GM12878 (cell line): ENCODE data around the gene MAP7D2. TPM values are rescaled to one million over a fixed set of nuclear protein-coding genes. Genes with fewer than 3 reads are reported as not detected.

Experiments used
- RUNX3 ChIP-seq: IDR thresholded peaks from 2 replicates; pipeline ENCODE4 v1.6.1; 2012; ENCODE audit warnings: low read length, inconsistent platforms
- TBL1XR1 ChIP-seq: IDR thresholded peaks from 2 replicates; pipeline ENCODE4 v1.6.1; 2012; ENCODE audit warnings: low read depth, low read length, improper control_type of control experiment
- polyA plus RNA-seq, 11 experiments: library from polyadenylated mRNA; depleted of rRNA in 4 of 11; unstranded in 6 of 11; stranded (reverse) in 5 of 11; fragments of >200 nt; fragmentation: Nextera tagmentation in 4 of 11; fragmentation: Illumina TruSeq in 1 of 11; extraction: Ambion mirVana in 4 of 11; extraction: Trizol in 1 of 11; gene quantifications; 1 replicate in 1 of 11; 2 replicates in 10 of 11; pipeline versions ENCODE4 v1.2.1 to v1.2.3, GENCODE V29; 2011 to 2016; ENCODE audit warnings: inconsistent platforms in 2 of 11, missing spikeins in 2 of 11, low read depth in 1 of 11
- total RNA-seq, 4 experiments: library from RNA; depleted of rRNA in 3 of 4; stranded (reverse); fragments of >200 nt in 3 of 4; fragmentation: Illumina TruSeq in 1 of 4; extraction: Trizol in 1 of 4; gene quantifications; 2 replicates each; pipeline versions ENCODE4 v1.2.1 to v1.2.3, GENCODE V29; 2013 to 2021
- TF ChIP-seq, protein P1 (sequence below): IDR thresholded peaks from 2 replicates; pipeline ENCODE4 v1.6.1; 2011; ENCODE audit warnings: borderline replicate concordance, low read depth, mild to moderate bottlenecking, moderate library complexity, low read length; ENCODE audit not compliant: insufficient read depth, poor library complexity, severe bottlenecking
- TF ChIP-seq, protein P2 (sequence below): fragments of 450-650 bp; IDR thresholded peaks from 2 replicates; pipeline ENCODE4 v1.6.1; 2018; ENCODE audit warnings: borderline replicate concordance, mild to moderate bottlenecking; ENCODE audit not compliant: partially characterized antibody
- TF ChIP-seq, protein P3 (sequence below): fragments of 450-650 bp; IDR thresholded peaks from 2 replicates; pipeline ENCODE4 v1.6.1; 2017; ENCODE audit warnings: mild to moderate bottlenecking, moderate library complexity

The MAP7D2 gene
- total and polyA plus RNA-seq, 10 of the 15 experiments (the other 5 are each of a cell fraction or from before 2014, with no cell fraction given), result 0.06 to 18.4 (median 0.22) TPM

DNA sequence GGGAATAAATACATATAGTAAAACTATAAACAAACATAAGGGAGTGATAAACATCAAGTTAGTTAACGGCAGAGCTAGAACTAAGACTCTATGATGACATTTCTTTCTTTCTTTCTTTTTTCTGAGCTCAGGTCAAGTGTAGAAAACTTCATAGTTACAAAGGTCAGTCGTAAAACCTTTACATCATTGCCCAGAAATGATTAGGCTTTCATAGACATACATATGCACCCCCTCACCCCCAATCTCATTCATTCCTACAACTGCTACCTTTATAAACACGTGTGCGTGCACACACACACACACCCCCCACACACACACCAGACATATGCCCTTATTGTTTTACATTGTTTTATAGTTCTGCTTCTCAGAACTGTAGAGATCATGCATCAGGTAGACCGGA lies 19.2 kb upstream of the MAP7D2 start (continued):
- TF ChIP-seq, protein P1, sequence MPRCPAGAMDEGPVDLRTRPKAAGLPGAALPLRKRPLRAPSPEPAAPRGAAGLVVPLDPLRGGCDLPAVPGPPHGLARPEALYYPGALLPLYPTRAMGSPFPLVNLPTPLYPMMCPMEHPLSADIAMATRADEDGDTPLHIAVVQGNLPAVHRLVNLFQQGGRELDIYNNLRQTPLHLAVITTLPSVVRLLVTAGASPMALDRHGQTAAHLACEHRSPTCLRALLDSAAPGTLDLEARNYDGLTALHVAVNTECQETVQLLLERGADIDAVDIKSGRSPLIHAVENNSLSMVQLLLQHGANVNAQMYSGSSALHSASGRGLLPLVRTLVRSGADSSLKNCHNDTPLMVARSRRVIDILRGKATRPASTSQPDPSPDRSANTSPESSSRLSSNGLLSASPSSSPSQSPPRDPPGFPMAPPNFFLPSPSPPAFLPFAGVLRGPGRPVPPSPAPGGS, result no peak
- TF ChIP-seq, protein P2, sequence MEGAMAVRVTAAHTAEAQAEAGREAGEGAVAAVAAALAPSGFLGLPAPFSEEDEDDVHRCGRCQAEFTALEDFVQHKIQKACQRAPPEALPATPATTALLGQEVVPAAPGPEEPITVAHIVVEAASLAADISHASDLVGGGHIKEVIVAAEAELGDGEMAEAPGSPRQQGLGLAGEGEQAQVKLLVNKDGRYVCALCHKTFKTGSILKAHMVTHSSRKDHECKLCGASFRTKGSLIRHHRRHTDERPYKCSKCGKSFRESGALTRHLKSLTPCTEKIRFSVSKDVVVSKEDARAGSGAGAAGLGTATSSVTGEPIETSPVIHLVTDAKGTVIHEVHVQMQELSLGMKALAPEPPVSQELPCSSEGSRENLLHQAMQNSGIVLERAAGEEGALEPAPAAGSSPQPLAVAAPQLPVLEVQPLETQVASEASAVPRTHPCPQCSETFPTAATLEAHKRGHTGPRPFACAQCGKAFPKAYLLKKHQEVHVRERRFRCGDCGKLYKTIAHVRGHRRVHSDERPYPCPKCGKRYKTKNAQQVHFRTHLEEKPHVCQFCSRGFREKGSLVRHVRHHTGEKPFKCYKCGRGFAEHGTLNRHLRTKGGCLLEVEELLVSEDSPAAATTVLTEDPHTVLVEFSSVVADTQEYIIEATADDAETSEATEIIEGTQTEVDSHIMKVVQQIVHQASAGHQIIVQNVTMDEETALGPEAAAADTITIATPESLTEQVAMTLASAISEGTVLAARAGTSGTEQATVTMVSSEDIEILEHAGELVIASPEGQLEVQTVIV, result no peak
- TF ChIP-seq RUNX3 (no peak), TBL1XR1 (no peak)
- TF ChIP-seq, protein P3, sequence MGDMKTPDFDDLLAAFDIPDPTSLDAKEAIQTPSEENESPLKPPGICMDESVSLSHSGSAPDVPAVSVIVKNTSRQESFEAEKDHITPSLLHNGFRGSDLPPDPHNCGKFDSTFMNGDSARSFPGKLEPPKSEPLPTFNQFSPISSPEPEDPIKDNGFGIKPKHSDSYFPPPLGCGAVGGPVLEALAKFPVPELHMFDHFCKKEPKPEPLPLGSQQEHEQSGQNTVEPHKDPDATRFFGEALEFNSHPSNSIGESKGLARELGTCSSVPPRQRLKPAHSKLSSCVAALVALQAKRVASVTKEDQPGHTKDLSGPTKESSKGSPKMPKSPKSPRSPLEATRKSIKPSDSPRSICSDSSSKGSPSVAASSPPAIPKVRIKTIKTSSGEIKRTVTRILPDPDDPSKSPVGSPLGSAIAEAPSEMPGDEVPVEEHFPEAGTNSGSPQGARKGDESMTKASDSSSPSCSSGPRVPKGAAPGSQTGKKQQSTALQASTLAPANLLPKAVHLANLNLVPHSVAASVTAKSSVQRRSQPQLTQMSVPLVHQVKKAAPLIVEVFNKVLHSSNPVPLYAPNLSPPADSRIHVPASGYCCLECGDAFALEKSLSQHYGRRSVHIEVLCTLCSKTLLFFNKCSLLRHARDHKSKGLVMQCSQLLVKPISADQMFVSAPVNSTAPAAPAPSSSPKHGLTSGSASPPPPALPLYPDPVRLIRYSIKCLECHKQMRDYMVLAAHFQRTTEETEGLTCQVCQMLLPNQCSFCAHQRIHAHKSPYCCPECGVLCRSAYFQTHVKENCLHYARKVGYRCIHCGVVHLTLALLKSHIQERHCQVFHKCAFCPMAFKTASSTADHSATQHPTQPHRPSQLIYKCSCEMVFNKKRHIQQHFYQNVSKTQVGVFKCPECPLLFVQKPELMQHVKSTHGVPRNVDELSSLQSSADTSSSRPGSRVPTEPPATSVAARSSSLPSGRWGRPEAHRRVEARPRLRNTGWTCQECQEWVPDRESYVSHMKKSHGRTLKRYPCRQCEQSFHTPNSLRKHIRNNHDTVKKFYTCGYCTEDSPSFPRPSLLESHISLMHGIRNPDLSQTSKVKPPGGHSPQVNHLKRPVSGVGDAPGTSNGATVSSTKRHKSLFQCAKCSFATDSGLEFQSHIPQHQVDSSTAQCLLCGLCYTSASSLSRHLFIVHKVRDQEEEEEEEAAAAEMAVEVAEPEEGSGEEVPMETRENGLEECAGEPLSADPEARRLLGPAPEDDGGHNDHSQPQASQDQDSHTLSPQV, result no peak
